ENCODE results near the gene RNF223.
A peak's percentile ranks its signal among the peaks of the same experiment; 100 is the strongest.
"Not testable (repeated sequence)": the region's sequence is repeated elsewhere in the genome, so short reads cannot be mapped to it uniquely, and the experiment has no call there.

The RNF223 gene

GRCh38 chr1:1106510-1107221, 32.6 kb upstream of the RNF223 start:
- DNase-seq = no peak

- peak; percentile 50 for DNase-seq
These were observed 30.0 kb upstream of the RNF223 start for GRCh38 chr1:1104152-1104551.

GRCh38 chr1:1101503-1101902, 27.4 kb upstream of the RNF223 start:
- no peak for DNase-seq

DNA sequence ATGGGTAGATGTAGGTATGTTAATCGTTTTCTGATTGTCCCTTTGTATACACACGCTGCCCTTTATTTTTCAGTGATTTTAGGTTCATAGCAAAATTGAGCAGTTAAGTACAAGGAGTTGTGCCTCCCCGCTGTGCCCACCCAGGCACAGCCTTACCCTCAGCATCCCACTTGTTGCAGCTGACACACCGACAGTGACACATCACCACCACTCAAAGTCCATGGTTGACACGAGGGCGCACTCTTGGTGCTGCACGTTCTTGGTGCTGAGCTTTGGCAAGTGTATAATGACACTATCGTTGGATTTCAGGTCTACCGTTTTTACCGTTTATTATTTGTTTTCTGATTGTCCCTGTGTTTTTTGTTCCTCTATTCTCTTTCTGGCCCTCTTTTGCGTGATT, 26.2 kb upstream of the RNF223 start:
- DNase-seq = no peak

DNA sequence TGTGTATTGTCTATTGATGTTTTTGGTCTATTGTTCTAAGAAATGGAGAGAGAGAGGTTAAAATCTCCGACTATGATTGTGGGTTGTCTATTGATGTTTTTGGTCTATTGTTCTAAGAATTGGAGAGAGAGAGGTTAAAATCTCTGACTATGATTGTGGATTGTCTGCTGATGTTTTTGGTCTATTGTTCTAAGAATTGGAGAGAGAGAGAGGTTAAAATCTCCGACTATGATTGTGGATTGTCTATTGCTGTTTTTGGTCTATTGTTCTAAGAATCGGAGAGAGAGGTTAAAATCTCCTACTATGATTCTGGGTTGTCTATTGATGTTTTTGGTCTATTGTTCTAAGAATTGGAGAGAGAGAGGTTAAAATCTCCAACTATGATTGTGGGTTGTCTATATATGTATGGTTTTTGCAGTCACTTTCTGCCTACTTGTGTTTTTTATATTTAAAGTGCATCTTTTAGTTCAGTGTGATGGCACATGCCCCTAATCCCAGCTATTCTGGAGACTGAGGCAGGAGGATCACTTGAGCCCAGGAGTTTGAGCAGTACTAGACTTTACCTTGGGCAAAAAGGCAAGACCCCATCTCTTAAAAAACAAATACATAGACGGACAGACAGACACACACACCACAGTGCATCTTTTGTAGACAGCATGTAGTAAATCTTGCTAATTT, 25.5 kb upstream of the RNF223 start:
- no peak for DNase-seq

DNA sequence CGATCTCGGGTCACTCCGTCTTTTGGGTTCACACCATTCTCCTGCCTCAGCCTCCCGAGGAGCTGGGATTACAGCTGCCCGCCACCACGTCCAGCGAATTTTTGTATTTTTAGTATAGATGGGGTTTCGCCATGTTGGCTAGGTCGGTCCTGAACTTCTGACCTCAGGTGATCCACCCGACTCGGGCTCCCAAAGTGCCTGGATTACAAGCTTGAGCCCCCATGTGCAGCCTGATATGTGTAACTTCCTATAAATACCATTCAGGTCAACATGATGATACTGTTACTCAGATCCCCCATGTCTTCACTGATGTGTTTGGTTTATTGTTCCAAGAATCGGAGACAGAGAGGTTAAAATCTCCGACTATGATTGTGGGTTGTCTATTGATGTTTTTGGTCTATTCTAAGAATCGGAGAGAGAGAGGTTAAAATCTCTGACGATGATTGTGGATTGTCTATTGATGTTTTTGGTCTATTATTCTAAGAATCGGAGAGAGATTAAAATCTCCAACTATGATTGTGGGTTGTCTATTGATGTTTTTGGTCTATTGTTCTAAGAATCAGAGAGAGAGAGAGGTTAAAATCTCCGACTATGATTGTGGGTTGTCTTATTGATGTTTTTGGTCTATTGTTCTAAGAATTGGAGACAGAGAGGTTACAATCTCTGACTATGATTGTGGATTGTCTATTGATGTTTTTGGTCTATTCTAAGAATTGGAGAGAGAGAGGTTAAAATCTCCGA, 24.7 kb upstream of the RNF223 start:
- DNase-seq = no peak

- not testable (repeated sequence) for DNase-seq
These were observed 22.0 kb upstream of the RNF223 start for GRCh38 chr1:1096136-1096535.

GRCh38 chr1:1094981-1095380, 20.9 kb upstream of the RNF223 start:
- DNase-seq = no peak

DNA sequence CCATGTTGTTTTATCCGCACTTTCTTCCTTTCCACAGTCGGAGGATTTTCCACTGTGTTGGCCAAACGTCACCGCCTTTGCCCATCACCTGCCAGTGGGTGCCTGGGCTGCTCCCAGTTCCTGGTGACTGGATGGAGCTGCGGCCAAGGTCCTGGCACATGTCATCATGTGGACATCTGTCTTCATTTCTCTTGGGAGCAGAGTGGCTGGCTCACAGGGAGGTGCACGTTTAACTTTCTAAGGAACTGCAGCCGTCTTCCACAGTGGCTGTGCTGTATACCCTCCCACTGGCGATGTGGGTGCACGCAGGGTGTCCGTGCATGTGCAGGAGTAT, 19.5 kb upstream of the RNF223 start:
- DNase-seq = no peak

DNA sequence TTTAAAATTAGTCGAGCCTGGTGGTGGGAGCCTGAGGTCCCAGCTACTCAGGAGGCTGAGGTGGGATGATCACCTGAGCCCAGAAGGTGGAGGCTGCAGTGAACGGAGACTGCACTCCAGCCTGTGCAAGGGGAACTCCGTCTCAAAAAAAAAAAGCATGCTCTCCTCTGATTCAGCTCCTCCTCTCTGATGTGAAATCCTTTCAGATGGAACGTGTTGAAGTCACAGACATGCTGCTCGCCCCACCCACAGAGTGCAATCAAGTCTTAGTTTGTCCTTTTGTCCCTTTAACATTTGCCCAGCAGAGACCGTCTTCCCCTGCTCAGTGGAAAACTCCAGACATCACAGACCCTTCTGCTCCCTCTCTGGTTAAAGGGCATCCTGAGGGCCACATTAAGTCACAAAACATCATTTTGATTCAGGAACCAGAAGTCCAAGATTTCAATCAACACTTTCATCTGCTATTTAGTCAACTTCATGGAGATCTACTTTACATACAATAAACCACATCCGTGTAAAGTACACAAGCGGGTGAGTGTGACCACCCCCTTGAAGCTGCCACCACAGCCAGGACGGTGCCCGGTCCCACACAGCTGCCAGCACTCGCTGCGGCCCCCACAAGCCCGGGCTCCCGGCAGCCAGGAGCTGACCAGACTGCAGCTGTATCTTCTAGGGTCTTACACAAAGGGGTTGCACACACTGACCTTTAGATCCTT, 18.9 kb upstream of the RNF223 start:
- DNase-seq = no peak

GRCh38 chr1:1092149-1092855, 18.2 kb upstream of the RNF223 start:
- DNase-seq = no peak

DNA sequence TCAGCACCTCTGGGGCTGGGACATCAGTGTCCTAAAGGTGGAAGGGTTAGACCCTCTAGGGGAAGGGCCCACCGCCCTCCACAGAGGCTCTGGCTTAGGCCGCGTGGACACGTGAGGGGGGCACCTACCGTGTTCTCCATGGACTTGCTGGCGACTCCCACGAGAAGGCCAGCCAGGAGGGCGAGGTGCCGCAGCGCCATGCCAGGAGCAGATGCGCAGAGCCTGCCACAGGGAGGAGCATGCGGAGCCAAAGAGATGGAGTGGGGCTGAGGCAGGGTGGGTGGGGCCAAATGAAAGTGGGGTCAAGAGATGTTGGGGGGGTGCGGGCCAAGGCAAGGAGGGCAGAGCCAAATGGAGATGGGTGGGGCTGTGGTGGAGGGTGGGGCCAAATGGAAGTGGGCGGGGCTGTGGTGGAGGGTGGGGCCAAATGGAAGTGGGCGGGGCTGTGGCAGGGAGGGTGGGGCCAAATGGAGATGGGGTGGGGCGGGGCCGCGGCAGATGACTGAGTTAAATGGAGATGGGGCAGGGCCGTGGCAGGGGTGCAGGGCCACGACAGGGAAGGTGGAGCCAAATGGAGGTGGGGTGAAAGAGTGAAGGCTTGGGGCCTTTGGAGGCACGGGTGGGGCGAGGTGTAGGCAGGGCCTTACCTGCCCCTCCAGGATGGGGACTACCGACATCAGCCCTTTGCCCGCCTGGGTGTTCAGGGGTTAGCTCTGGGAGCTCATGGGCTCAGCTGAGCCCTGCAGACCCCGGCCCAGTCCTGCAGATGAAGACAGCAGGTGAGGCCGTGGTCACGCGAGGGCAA, 17.4 kb upstream of the RNF223 start:
- DNase-seq = no peak

GRCh38 chr1:1090424-1091343, 16.6 kb upstream of the RNF223 start:
- no peak for DNase-seq

DNA sequence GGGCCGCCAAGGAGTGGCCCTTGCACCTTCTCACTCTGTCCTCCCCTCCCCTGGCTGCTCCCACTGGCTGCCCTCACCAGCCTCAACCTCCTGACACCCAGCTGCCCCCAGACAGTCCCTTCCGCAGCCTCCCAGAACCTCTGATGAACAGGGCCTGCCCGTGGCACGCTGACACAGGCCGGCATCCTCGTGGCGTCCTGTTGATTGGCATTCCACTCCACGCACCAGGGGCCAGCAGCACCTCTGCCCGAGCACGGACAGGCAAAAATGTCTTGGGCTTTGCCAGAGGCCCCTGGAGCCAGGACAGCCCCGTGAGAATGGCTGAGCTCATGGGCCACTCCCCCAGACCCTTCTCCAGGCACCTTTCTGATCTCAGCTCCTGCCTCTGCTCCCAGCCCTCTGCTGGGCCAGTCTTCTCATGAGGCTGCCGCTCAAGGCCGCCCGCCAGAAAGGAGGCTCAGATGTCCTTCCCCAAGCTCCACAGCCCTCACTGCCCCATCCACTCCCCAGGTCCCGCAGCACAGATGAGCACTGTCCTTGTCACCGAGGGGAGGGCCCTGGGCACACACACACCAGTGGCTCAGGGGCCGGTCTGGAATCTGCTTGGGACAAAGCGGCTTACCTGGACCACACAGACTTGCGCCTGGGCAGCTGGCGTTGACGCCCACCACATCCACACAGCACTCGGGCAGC, 15.8 kb upstream of the RNF223 start:
- no peak for DNase-seq

DNA sequence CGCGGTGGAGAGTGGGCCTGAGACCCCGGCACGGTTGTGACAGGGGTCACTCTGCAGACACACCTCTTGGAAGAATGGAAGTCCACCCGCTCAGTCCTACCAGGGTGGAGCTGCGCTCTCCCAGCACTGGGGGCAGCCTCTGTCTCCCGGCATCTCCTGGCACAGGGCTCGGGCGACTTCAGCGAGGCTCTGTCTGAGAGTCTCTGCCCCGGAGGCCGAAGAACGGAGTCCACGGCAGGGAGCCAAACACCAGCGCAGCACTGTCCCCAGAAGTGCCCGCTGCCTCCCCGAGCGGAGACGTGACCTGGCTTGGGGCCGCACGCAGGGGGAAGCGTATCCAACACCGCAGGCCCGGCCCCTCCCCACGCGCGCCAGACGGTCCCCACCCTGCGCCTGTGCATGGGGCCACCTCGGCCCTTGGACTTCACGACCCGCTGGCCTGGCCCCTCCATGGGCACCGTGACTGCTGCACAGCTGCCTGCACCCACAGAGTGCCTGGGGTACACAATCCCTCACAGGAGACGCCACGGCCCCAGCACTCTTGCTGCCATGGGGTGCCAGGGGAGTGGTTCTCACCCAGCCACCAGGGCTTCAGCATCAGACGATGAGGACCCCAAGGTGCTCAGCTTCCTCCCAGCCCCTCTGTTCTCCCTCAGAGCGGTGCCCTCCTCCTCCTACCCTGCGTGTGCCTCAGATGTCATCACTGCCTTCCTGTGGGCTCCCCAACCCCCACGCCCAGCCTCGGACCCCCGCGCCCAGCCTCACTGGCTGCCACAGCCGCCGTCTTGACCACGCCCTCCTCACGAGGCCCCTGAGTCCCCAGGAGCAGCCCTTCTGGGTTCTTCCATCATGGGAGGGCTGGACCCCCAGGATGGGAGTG, 14.9 kb upstream of the RNF223 start:
- no peak for DNase-seq

DNA sequence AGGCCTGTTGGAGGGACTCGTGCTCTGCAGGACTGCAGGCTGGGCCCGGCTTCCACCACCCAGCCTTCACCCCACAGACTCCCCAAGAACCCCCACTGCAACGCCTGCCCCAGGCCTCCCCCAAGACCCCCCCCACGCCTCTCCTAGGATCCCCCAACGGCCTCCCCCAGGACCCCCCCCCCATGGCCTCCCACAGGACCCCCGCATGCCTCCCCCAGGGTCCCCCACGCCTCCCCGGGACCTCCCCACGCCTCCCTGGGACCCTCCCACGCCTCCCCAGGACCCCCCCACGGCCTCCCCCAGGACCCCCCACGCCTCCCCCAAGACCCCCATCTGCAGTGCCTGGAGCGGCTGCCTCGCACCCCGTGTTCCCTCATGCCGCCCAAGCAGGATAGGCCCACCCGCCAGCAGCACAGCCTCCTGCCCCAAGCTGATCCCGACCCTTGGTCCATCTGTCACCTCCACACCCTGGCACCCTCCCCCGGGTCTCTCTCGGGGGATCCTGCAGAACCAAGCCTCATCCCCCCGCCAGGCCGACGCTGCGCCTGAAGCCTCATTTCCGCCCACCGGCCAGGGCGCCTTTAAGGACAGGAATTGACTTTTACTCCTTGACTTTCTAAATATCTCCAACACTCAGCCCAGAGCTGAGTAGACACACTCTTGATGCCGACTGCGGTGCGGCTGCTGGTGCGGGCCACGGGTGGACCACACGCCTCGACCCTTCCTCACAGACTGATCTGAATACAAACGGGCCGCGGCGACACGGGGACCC, 14.1 kb upstream of the RNF223 start:
- no peak for DNase-seq

DNA sequence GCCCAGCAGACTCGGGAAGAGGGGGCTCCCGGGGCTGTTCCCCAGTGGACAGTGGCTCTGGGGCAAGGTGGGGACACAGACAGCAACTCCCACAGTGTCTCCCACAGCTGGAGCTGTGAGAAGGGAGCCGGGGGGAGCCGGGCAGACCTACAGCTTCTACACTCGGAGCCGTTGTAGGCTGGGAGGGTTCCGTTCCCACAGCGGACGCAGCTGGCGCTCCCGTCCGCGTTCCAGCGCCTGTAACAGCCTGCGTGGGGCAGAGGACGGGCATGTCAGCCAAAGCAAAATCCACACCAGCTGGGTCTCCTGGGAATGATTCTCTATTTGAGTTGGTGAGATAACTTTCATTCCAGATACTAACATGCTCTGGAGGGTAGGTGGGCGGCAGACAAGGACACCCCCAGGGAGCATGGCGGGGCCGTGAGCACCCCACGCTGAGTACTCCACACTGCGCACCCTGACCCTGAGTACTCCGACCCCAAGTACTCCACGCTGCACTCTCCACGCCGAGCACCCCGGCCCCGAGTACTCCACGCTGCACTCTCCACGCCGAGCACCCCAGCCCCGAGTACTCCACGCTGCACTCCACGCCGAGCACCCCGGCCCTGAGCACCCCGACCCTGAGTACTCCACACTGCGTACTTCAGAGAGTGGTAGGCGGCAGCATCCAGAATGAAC, 13.4 kb upstream of the RNF223 start:
- no peak for DNase-seq

- DNase-seq = no peak
These were observed 12.8 kb upstream of the RNF223 start for GRCh38 chr1:1086911-1087341.

Data from CD4-positive, alpha-beta T cell treated with Interleukin-6 for 4 hours (primary cell).